GM23338 (cell line): Measurements from ENCODE around the gene MPV17L. TPM values are rescaled to one million over a fixed set of nuclear protein-coding genes. Genes with fewer than 3 reads are reported as not detected.
A peak's percentile ranks its signal among the peaks of the same experiment; 100 is the strongest.

Experiments used
- ATAC-seq: fragments of 200-7000 bp; cut with Tn5 transposase; 3 replicates; pipeline ENCODE4 v1.9.1; 2020
- DNase-seq: peaks from one replicate; pipeline ENCODE4 v3.0.0-alpha.2; 2015; ENCODE audit warnings: low spot score
- H2AFZ ChIP-seq: fragments of 200-600 bp; sonication (generic); 2 replicates; pipeline ENCODE4 v1.8.0; 2016; ENCODE audit warnings: antibody characterized with exemption, mild to moderate bottlenecking, moderate library complexity
- H3F3A ChIP-seq: fragments of 200-600 bp; sonication (generic); replicated peaks from 2 replicates; pipeline ENCODE4 v1.8.0; 2017; ENCODE audit warnings: antibody characterized with exemption, mixed run types, low read depth
- H3K27ac ChIP-seq: fragments of 200-600 bp; sonication (generic); 2 replicates; pipeline ENCODE4 v1.6.1; 2016; ENCODE audit warnings: low read depth
- H3K27me3 ChIP-seq: fragments of 200-600 bp; sonication (generic); 2 replicates; pipeline ENCODE4 v1.8.0; 2016; ENCODE audit warnings: mild to moderate bottlenecking, mixed run types, moderate library complexity; ENCODE audit not compliant: insufficient read depth
- H3K36me3 ChIP-seq: fragments of 200-600 bp; sonication (generic); 2 replicates; pipeline ENCODE4 v1.8.0; 2016; ENCODE audit warnings: mild to moderate bottlenecking; ENCODE audit not compliant: insufficient read depth
- H3K4me1 ChIP-seq: fragments of 200-600 bp; sonication (generic); 2 replicates; pipeline ENCODE4 v1.8.0; 2016; ENCODE audit warnings: mild to moderate bottlenecking, moderate library complexity; ENCODE audit not compliant: insufficient read depth
- H3K4me2 ChIP-seq: fragments of 200-600 bp; sonication (generic); 2 replicates; pipeline ENCODE4 v1.7.1; 2017; ENCODE audit warnings: mixed run types
- H3K4me3 ChIP-seq: fragments of 200-600 bp; sonication (generic); 2 replicates; pipeline ENCODE4 v1.6.1; 2016; ENCODE audit warnings: mixed run types
- H3K79me2 ChIP-seq: fragments of 200-600 bp; sonication (generic); replicated peaks from 2 replicates; pipeline ENCODE4 v1.8.0; 2017; ENCODE audit warnings: mild to moderate bottlenecking; ENCODE audit not compliant: insufficient read depth
- H3K9me2 ChIP-seq: fragments of 200-600 bp; sonication (generic); 2 replicates; pipeline ENCODE4 v1.8.0; 2017; ENCODE audit not compliant: insufficient read depth
- H4K20me1 ChIP-seq: fragments of 200-600 bp; sonication (generic); replicated peaks from 2 replicates; pipeline ENCODE4 v1.8.0; 2017; ENCODE audit warnings: mild to moderate bottlenecking; ENCODE audit not compliant: insufficient read depth
- H3K27ac Mint-ChIP-seq: 2 replicates; pipeline ENCODE4 v1.8.0; 2020; ENCODE audit warnings: inconsistent platforms, mild to moderate bottlenecking, moderate library complexity, mixed read lengths
- H3K27me3 Mint-ChIP-seq: 3 replicates; pipeline ENCODE4 v1.8.0; 2022; ENCODE audit warnings: low read depth, mild to moderate bottlenecking, moderate library complexity, mixed read lengths, inconsistent platforms; ENCODE audit not compliant: insufficient read depth, poor library complexity
- H3K36me3 Mint-ChIP-seq: 3 replicates; pipeline ENCODE4 v1.8.0; 2021; ENCODE audit warnings: low read depth, mild to moderate bottlenecking, inconsistent platforms, moderate library complexity, mixed read lengths
- H3K4me1 Mint-ChIP-seq: 3 replicates; pipeline ENCODE4 v1.8.0; 2020; ENCODE audit warnings: mild to moderate bottlenecking, inconsistent platforms, mixed read lengths
- H3K4me3 Mint-ChIP-seq: 3 replicates; pipeline ENCODE4 v1.8.0; 2021; ENCODE audit warnings: moderate library complexity, mild to moderate bottlenecking, inconsistent platforms, mixed read lengths
- H3K9me3 Mint-ChIP-seq: 3 replicates; pipeline ENCODE4 v1.8.0; 2020; ENCODE audit warnings: moderate library complexity, mild to moderate bottlenecking, inconsistent platforms, mixed read lengths
- CREB1 ChIP-seq: fragments of 250-450 bp; sonication (Bioruptor Pico); IDR thresholded peaks from 2 replicates; pipeline ENCODE4 v1.5.0; 2020; ENCODE audit warnings: low read depth, mild to moderate bottlenecking, moderate library complexity
- CTCF ChIP-seq, 2 experiments: fragments of 200-600 bp in 1 of 2; sonication (generic) in 1 of 2; conservative IDR thresholded peaks; 2 replicates each; pipeline versions ENCODE4 v1.5.1 to v1.6.1; 2016 to 2017; ENCODE audit warnings: antibody characterized with exemption in 2 of 2, low read depth in 2 of 2, mild to moderate bottlenecking in 2 of 2, moderate library complexity in 1 of 2
- NANOG ChIP-seq: IDR thresholded peaks from 2 replicates; pipeline ENCODE4 v1.6.1; 2016; ENCODE audit warnings: antibody characterized with exemption, borderline replicate concordance
- ZNF462 ChIP-seq: fragments of 250-450 bp; sonication (Bioruptor Pico); IDR thresholded peaks from 2 replicates; pipeline ENCODE4 v1.5.0; 2020; ENCODE audit warnings: mild to moderate bottlenecking, moderate library complexity
- polyA plus RNA-seq: library from polyadenylated mRNA; unstranded; fragments of >200 nt; fragmentation: Nextera tagmentation; extraction: Ambion mirVana; gene quantifications from 2 replicates; pipeline ENCODE4 v1.2.1, GENCODE V29; 2016
- total RNA-seq: library from RNA; depleted of rRNA; stranded (reverse); fragments of >200 nt; shearing (Covaris generic); gene quantifications from 2 replicates; pipeline ENCODE4 v1.2.3, GENCODE V29; 2014

Gene MPV17L
- total and polyA plus RNA-seq, 2 experiments from 2014 or later: 3.0 to 11.7 TPM

GRCh38 chr16:15457958-15458357 lies 62.4 kb downstream of the MPV17L start:
- Histone ChIP-seq H3K27me3 (no peaks in the 10 kb centered on the region), H3K27ac (no peak overlapping the region), H3K9me2 (no peaks in the 10 kb centered on the region), H3K4me3 (no peak overlapping the region), H3K79me2 (no peaks in the 10 kb centered on the region; the same call in 1 of the 2 replicates), H3F3A (no peaks in the 10 kb centered on the region), H2AFZ (no peak overlapping the region), H3K4me2 (no peak overlapping the region), H3K36me3 (no peaks in the 10 kb centered on the region), H4K20me1 (no peaks in the 10 kb centered on the region), H3K4me1 (no peaks in the 10 kb centered on the region)
- no peak for ATAC-seq
- no peak overlapping the region for H3K27ac Mint-ChIP-seq
- H3K36me3 Mint-ChIP-seq: no peaks in the 10 kb centered on the region
- DNase-seq: no peak
- H3K4me1 Mint-ChIP-seq: no peaks in the 10 kb centered on the region
- no peaks in the 10 kb centered on the region for H3K9me3 Mint-ChIP-seq
- peaks cover 9% of the 10 kb centered on the region for H3K27me3 Mint-ChIP-seq
- no peak overlapping the region for H3K4me3 Mint-ChIP-seq
- TF ChIP-seq CREB1: no peak
- peak in 1 of 2 experiments; percentile 30; a peak in 1 of 4 replicates for TF ChIP-seq CTCF (conservative IDR thresholded peaks at IDR 0.05; ENCODE audit: low read depth in 2 of 2)

GRCh38 chr16:15459791-15460190 lies 64.2 kb downstream of the MPV17L start:
- DNase-seq (no peak), ATAC-seq (no peak)
- TF ChIP-seq ZNF462 (CRISPR knock-in tag) (no peak), NANOG (no peak)
- no peak overlapping the region for H3K4me2 ChIP-seq
- H3K9me2 ChIP-seq: no peaks in the 10 kb centered on the region
- H3F3A ChIP-seq: no peaks in the 10 kb centered on the region
- H3K36me3 Mint-ChIP-seq: no peaks in the 10 kb centered on the region; the same call in 2 of the 3 replicates
- no peaks in the 10 kb centered on the region for H3K4me1 Mint-ChIP-seq
- peaks cover 11% of the 10 kb centered on the region for H3K27me3 Mint-ChIP-seq
- H3K4me1 ChIP-seq: no peaks in the 10 kb centered on the region
- H3K27ac Mint-ChIP-seq: no peak overlapping the region
- H3K4me3 Mint-ChIP-seq: no peak overlapping the region
- H4K20me1 ChIP-seq: no peaks in the 10 kb centered on the region
- H3K27me3 ChIP-seq: no peaks in the 10 kb centered on the region
- H3K36me3 ChIP-seq: no peaks in the 10 kb centered on the region
- H3K27ac ChIP-seq: no peak overlapping the region
- no peaks in the 10 kb centered on the region for H3K9me3 Mint-ChIP-seq
- H3K4me3 ChIP-seq: no peak overlapping the region
- H3K79me2 ChIP-seq: no peaks in the 10 kb centered on the region; the same call in 1 of the 2 replicates
- no peak overlapping the region for H2AFZ ChIP-seq
